Activated CD4-positive, alpha-beta memory T cell treated with anti-CD3 and anti-CD28 coated beads, Interleukin-2, amount 10 ng/mL, durations not matched to agents 7 days and 5 days (primary cell): Measurements from ENCODE around the gene GPR18. TPM values are rescaled to one million over a fixed set of nuclear protein-coding genes. Genes with fewer than 3 reads are reported as not detected.

Experiments
- CTCF ChIA-PET: fragments of 350-600 bp; sonication (Branson Sonifier 250); formaldehyde crosslinking; loops from one replicate; lab custom pipeline; 2021; ENCODE audit warnings: antibody characterized with exemption, inconsistent platforms; lab: Charles Lee
- POLR2A ChIA-PET: fragments of 350-600 bp; sonication (Branson Sonifier 250); formaldehyde crosslinking; loops from one replicate; lab custom pipeline; 2021; ENCODE audit warnings: antibody characterized with exemption; lab: Charles Lee
- DNase-seq: peaks from one replicate; pipeline ENCODE4 v3.0.0-alpha.2; 2020
- H3K27ac Mint-ChIP-seq: one replicate; pipeline ENCODE4 v1.8.0; 2021; ENCODE audit warnings: mild to moderate bottlenecking, mixed read lengths
- H3K27me3 Mint-ChIP-seq: one replicate; pipeline ENCODE4 v1.8.0; 2021; ENCODE audit warnings: mixed read lengths
- H3K36me3 Mint-ChIP-seq: one replicate; pipeline ENCODE4 v1.8.0; 2021; ENCODE audit warnings: low read depth, mixed read lengths
- H3K4me1 Mint-ChIP-seq: one replicate; pipeline ENCODE4 v1.8.0; 2021; ENCODE audit warnings: mixed read lengths
- H3K4me3 Mint-ChIP-seq: one replicate; pipeline ENCODE4 v1.8.0; 2021; ENCODE audit warnings: mild to moderate bottlenecking, mixed read lengths
- H3K9me3 Mint-ChIP-seq: one replicate; pipeline ENCODE4 v1.8.0; 2021; ENCODE audit warnings: mixed read lengths
- total RNA-seq, 2 experiments: library from RNA; stranded (reverse); gene quantifications; one replicate each; pipeline ENCODE4 v1.2.3, GENCODE V29; 2021

The GPR18 gene
- total RNA-seq, 2 experiments from 2014 or later, result 10.3 to 10.4 TPM

GRCh38 chr13:99265821-99266426, 7.7 kb upstream of the GPR18 start:
- ChIA-PET CTCF (interaction anchor here (0.5 to 10.3 kb wide), 49 partner anchors 8 to 423 kb away, joined by 3 to 398 read pairs (median 4); partner anchors contain the start of genes GPR18 and UBAC2), POLR2A (interaction anchor here (0.5 to 4.1 kb wide), 10 partner anchors 9 to 400 kb away, joined by 3 to 51 read pairs (median 4); partner anchors contain the start of gene UBAC2)
- no peak overlapping the region for H3K4me3 Mint-ChIP-seq
- no peaks in the 10 kb centered on the region for H3K27me3 Mint-ChIP-seq
- peaks cover 14% of the 10 kb centered on the region for H3K36me3 Mint-ChIP-seq
- no peak overlapping the region for H3K27ac Mint-ChIP-seq
- no peaks in the 10 kb centered on the region for H3K9me3 Mint-ChIP-seq
- peaks cover 48% of the 10 kb centered on the region for H3K4me1 Mint-ChIP-seq
- DNase-seq, result no peak

- ChIA-PET POLR2A (interaction anchor here (0.5 to 4.1 kb wide), 10 partner anchors 9 to 399 kb away, joined by 3 to 51 read pairs (median 5); partner anchors contain the start of gene UBAC2), CTCF (interaction anchor here (0.6 to 10.3 kb wide), 43 partner anchors 9 to 423 kb away, joined by 3 to 398 read pairs (median 5); partner anchors contain the start of gene UBAC2)
- Mint-ChIP-seq H3K4me1 (peaks cover 47% of the 10 kb centered on the region), H3K9me3 (no peaks in the 10 kb centered on the region), H3K4me3 (no peak overlapping the region), H3K27ac (no peak overlapping the region), H3K27me3 (no peaks in the 10 kb centered on the region), H3K36me3 (peaks cover 16% of the 10 kb centered on the region)
- DNase-seq, result no peak
Measured at GRCh38 chr13:99265162-99265800, 7.1 kb upstream of the GPR18 start.

- H3K36me3 Mint-ChIP-seq, result peaks cover 27% of the 10 kb centered on the region
- DNase-seq, result no peak
- POLR2A ChIA-PET, result interaction anchor here (0.6 to 4.1 kb wide), 6 partner anchors 8 to 87 kb away, joined by 3 to 51 read pairs (median 6); partner anchors contain the start of gene UBAC2
- no peaks in the 10 kb centered on the region for H3K27me3 Mint-ChIP-seq
- peak overlapping the region; percentile 17 for H3K27ac Mint-ChIP-seq
- CTCF ChIA-PET, result interaction anchor here (0.7 to 10.3 kb wide), 11 partner anchors 8 to 395 kb away, joined by 3 to 398 read pairs (median 5); partner anchors contain the start of gene UBAC2
- no peaks in the 10 kb centered on the region for H3K9me3 Mint-ChIP-seq
- H3K4me1 Mint-ChIP-seq, result peaks cover 53% of the 10 kb centered on the region
- H3K4me3 Mint-ChIP-seq, result no peak overlapping the region
Measured at GRCh38 chr13:99264051-99264450, 5.9 kb upstream of the GPR18 start.

- no peaks in the 10 kb centered on the region for H3K9me3 Mint-ChIP-seq
- no peak for DNase-seq
- H3K27me3 Mint-ChIP-seq, result no peaks in the 10 kb centered on the region
- no peak overlapping the region for H3K4me3 Mint-ChIP-seq
- H3K4me1 Mint-ChIP-seq, result peaks cover 55% of the 10 kb centered on the region
- POLR2A ChIA-PET, result interaction anchor here (1.2 to 4.1 kb wide), 3 partner anchors 64 to 87 kb away, joined by 5 to 51 read pairs (median 9); partner anchors contain the start of gene UBAC2
- CTCF ChIA-PET, result interaction anchor here (1.0 to 10.3 kb wide), 6 partner anchors 25 to 172 kb away, joined by 5 to 398 read pairs (median 92); partner anchors contain the start of gene UBAC2
- H3K27ac Mint-ChIP-seq, result peak overlapping the region; percentile 17
- peaks cover 24% of the 10 kb centered on the region for H3K36me3 Mint-ChIP-seq
Measured at GRCh38 chr13:99263126-99263785, 5.1 kb upstream of the GPR18 start.

- POLR2A ChIA-PET, result interaction anchor here (2.2 kb wide), 1 partner anchor 60 kb away, joined by 21 read pairs; the partner anchor contains the start of gene UBAC2
Measured at GRCh38 chr13:99261059-99261458, 2.9 kb upstream of the GPR18 start.

GRCh38 chr13:99260216-99260615, 2.0 kb upstream of the GPR18 start:
- Mint-ChIP-seq H3K36me3 (peaks cover 31% of the 10 kb centered on the region), H3K9me3 (no peaks in the 10 kb centered on the region), H3K4me1 (peaks cover 63% of the 10 kb centered on the region), H3K4me3 (no peak overlapping the region), H3K27ac (peak overlapping the region; percentile 91), H3K27me3 (no peaks in the 10 kb centered on the region)
- DNase-seq, result no peak
- POLR2A ChIA-PET, result interaction anchor here (2.2 kb wide), 1 partner anchor 59 kb away, joined by 21 read pairs; the partner anchor contains the start of gene UBAC2
- CTCF ChIA-PET, result interaction anchor here (0.5 to 2.7 kb wide), 3 partner anchors 9 to 84 kb away, joined by 3 to 11 read pairs (median 4); no protein-coding TSS in a partner anchor

More at GRCh38 chr13:99261059-99261458, 2.9 kb upstream of the GPR18 start:
- no peak for DNase-seq
- no peaks in the 10 kb centered on the region for H3K9me3 Mint-ChIP-seq
- H3K27me3 Mint-ChIP-seq, result no peaks in the 10 kb centered on the region
- CTCF ChIA-PET, result interaction anchor here (2.7 kb wide), 1 partner anchor 84 kb away, joined by 11 read pairs; no protein-coding TSS in a partner anchor
- H3K36me3 Mint-ChIP-seq, result peaks cover 31% of the 10 kb centered on the region
- H3K27ac Mint-ChIP-seq, result no peak overlapping the region
- H3K4me1 Mint-ChIP-seq, result peaks cover 64% of the 10 kb centered on the region
- H3K4me3 Mint-ChIP-seq, result no peak overlapping the region

GRCh38 chr13:99258946-99259345, 767 bp upstream of the GPR18 start:
- Mint-ChIP-seq H3K36me3 (peaks cover 38% of the 10 kb centered on the region), H3K27me3 (no peaks in the 10 kb centered on the region), H3K27ac (peak overlapping the region; percentile 91), H3K4me1 (peaks cover 60% of the 10 kb centered on the region), H3K9me3 (no peaks in the 10 kb centered on the region), H3K4me3 (peak overlapping the region; percentile 78)
- DNase-seq, result peak; percentile 40
- POLR2A ChIA-PET, result interaction anchor here (0.8 to 5.1 kb wide), 24 partner anchors 10 to 243 kb away, joined by 3 to 99 read pairs (median 6); partner anchors contain the start of genes GPR183 and UBAC2
- CTCF ChIA-PET, result interaction anchor here (1.1 to 4.3 kb wide), 9 partner anchors 10 to 177 kb away, joined by 4 to 31 read pairs (median 11); partner anchors contain the start of gene UBAC2

GRCh38 chr13:99257291-99257690, 888 bp downstream of the GPR18 start:
- Mint-ChIP-seq H3K9me3 (no peaks in the 10 kb centered on the region), H3K27ac (no peak overlapping the region), H3K36me3 (peaks cover 39% of the 10 kb centered on the region), H3K27me3 (no peaks in the 10 kb centered on the region), H3K4me1 (peaks cover 51% of the 10 kb centered on the region), H3K4me3 (peak overlapping the region; percentile 71)
- DNase-seq, result no peak
- ChIA-PET CTCF (interaction anchor here (0.6 to 4.3 kb wide), 14 partner anchors 8 to 179 kb away, joined by 3 to 31 read pairs (median 4); partner anchors contain the start of gene UBAC2), POLR2A (interaction anchor here (0.8 to 5.1 kb wide), 14 partner anchors 12 to 211 kb away, joined by 3 to 99 read pairs (median 7); partner anchors contain the start of genes GPR183 and UBAC2)

GRCh38 chr13:99256709-99257108, 1.5 kb downstream of the GPR18 start:
- Mint-ChIP-seq H3K27me3 (no peaks in the 10 kb centered on the region), H3K4me1 (peaks cover 57% of the 10 kb centered on the region), H3K9me3 (no peaks in the 10 kb centered on the region), H3K27ac (peak overlapping the region; percentile 40), H3K4me3 (peak overlapping the region; percentile 71), H3K36me3 (peaks cover 45% of the 10 kb centered on the region)
- DNase-seq, result no peak
- ChIA-PET POLR2A (interaction anchor here (0.8 to 5.1 kb wide), 15 partner anchors 7 to 177 kb away, joined by 3 to 99 read pairs (median 6); partner anchors contain the start of gene UBAC2), CTCF (interaction anchor here (0.6 to 4.3 kb wide), 12 partner anchors 9 to 179 kb away, joined by 3 to 31 read pairs (median 7); partner anchors contain the start of gene UBAC2)

- Mint-ChIP-seq H3K9me3 (no peaks in the 10 kb centered on the region), H3K4me3 (peak overlapping the region; percentile 71), H3K27me3 (no peaks in the 10 kb centered on the region), H3K36me3 (peaks cover 48% of the 10 kb centered on the region), H3K4me1 (peaks cover 61% of the 10 kb centered on the region), H3K27ac (peak overlapping the region; percentile 40)
- CTCF ChIA-PET, result interaction anchor here (0.6 to 4.3 kb wide), 13 partner anchors 8 to 329 kb away, joined by 3 to 31 read pairs (median 4); partner anchors contain the start of gene UBAC2
- DNase-seq, result no peak
- POLR2A ChIA-PET, result interaction anchor here (0.7 to 5.1 kb wide), 14 partner anchors 8 to 103 kb away, joined by 3 to 99 read pairs (median 4); partner anchors contain the start of gene UBAC2
Measured at GRCh38 chr13:99256283-99256682, 1.9 kb downstream of the GPR18 start.

GRCh38 chr13:99255271-99255670, 2.9 kb downstream of the GPR18 start:
- DNase-seq, result no peak
- peaks cover 61% of the 10 kb centered on the region for H3K4me1 Mint-ChIP-seq
- no peaks in the 10 kb centered on the region for H3K27me3 Mint-ChIP-seq
- H3K27ac Mint-ChIP-seq, result peak overlapping the region; percentile 0
- ChIA-PET POLR2A (interaction anchor here (0.9 to 5.1 kb wide), 7 partner anchors 17 to 97 kb away, joined by 3 to 99 read pairs (median 7); partner anchors contain the start of gene UBAC2), CTCF (interaction anchor here (0.7 to 4.3 kb wide), 11 partner anchors 9 to 385 kb away, joined by 3 to 31 read pairs (median 4); partner anchors contain the start of gene UBAC2)
- H3K4me3 Mint-ChIP-seq, result no peak overlapping the region
- no peaks in the 10 kb centered on the region for H3K9me3 Mint-ChIP-seq
- H3K36me3 Mint-ChIP-seq, result peaks cover 51% of the 10 kb centered on the region
